ENCODE measurements around the gene SUGCT. TPM values are rescaled to one million over a fixed set of nuclear protein-coding genes. Genes with fewer than 3 reads are reported as not detected.
"Not testable (repeated sequence)": the region's sequence is repeated elsewhere in the genome, so short reads cannot be mapped to it uniquely, and the experiment has no call there.

SUGCT gene
- total RNA-seq, 2 experiments from 2014 or later, result not detected

DNA sequence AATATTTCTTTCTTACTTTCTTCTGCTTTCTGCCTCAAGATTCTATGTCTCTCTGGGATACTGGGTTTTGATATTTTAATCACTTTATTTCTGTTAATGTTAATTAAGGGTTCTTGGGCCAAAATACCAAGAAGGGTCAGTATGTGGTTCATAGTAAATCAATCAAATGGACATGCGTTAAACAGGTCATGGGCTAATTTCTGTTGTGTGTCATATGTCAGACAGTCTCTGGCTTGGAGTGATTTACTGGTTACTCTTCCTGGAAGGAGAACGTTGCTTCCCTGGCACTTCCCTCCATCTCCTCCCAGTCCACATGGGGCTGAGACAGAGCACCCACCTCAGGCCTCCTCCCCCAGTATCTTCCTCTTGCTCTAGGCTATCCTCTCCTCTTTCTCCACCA, 489.1 kb downstream of the SUGCT start:
- Histone ChIP-seq H2AFZ (ENCODE audit: low read length) (no peak overlapping the region), H3K9me3 (ENCODE audit: low read length) (no peaks in the 10 kb centered on the region), H3K4me2 (ENCODE audit: low read length) (no peak overlapping the region), H3K36me3 (ENCODE audit: insufficient read depth, low read length) (no peaks in the 10 kb centered on the region), H3K4me3 (ENCODE audit: low read depth, low read length, poor library complexity, severe bottlenecking) (no peak overlapping the region), H4K20me1 (ENCODE audit: insufficient read depth, low read length) (no peaks in the 10 kb centered on the region), H3K4me1 (ENCODE audit: insufficient read depth, low read length, poor library complexity, severe bottlenecking) (no peaks in the 10 kb centered on the region), H3K79me2 (ENCODE audit: insufficient read depth, low read depth, low read length) (no peaks in the 10 kb centered on the region), H3K27ac (ENCODE audit: low read depth, low read length, poor library complexity, severe bottlenecking) (no peak overlapping the region), H3K9me2 (ENCODE audit: insufficient read depth, low read length) (no peaks in the 10 kb centered on the region)
- DNase-seq (ENCODE audit: low spot score), result no peak
- no TSS peak for BruUV-seq (replicated peaks)
- TF ChIP-seq, protein P1, sequence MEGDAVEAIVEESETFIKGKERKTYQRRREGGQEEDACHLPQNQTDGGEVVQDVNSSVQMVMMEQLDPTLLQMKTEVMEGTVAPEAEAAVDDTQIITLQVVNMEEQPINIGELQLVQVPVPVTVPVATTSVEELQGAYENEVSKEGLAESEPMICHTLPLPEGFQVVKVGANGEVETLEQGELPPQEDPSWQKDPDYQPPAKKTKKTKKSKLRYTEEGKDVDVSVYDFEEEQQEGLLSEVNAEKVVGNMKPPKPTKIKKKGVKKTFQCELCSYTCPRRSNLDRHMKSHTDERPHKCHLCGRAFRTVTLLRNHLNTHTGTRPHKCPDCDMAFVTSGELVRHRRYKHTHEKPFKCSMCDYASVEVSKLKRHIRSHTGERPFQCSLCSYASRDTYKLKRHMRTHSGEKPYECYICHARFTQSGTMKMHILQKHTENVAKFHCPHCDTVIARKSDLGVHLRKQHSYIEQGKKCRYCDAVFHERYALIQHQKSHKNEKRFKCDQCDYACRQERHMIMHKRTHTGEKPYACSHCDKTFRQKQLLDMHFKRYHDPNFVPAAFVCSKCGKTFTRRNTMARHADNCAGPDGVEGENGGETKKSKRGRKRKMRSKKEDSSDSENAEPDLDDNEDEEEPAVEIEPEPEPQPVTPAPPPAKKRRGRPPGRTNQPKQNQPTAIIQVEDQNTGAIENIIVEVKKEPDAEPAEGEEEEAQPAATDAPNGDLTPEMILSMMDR (conservative IDR thresholded peaks at IDR 0.05; ENCODE audit: low read length), result no peak
- TF ChIP-seq EZH2phosphoT487 (IDR thresholded peaks at IDR 0.05; ENCODE audit: borderline replicate concordance, low read depth, low read length), result no peak
- CTCF ChIA-PET (ENCODE audit: unreplicated experiment), result no interaction called here
- intact Hi-C loops (cut with micrococcal nuclease; ENCODE audit: unreplicated experiment), result no loop called here
- POLR2A ChIA-PET, result no interaction called here

DNA sequence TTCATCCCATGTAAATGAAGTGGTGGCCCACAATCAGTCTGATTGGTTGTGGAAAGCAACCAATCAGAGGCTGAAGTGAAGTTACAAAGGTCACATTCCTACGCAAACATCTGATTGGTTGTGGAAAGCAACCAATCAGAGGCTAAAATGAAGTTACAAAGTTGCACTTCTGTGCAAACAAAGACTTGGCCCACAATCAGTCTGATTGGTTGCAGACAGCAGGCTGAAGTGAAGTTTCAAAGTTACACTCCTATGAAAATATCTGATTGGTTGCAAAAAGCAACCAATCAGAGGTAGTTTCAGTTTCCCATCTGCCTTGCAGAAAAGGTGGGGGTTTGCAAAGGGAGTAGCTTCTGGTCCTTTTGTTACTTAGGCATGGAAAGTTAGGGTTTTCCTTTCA, 492.6 kb downstream of the SUGCT start:
- H3K36me3 ChIP-seq (ENCODE audit: insufficient read depth, low read length); DNase-seq (ENCODE audit: low spot score); H3K9me3 ChIP-seq (ENCODE audit: low read length); H3K4me2 ChIP-seq (ENCODE audit: low read length); H4K20me1 ChIP-seq (ENCODE audit: insufficient read depth, low read length); H2AFZ ChIP-seq (ENCODE audit: low read length); H3K27ac ChIP-seq (ENCODE audit: low read depth, low read length, poor library complexity, severe bottlenecking); intact Hi-C loops (cut with micrococcal nuclease; ENCODE audit: unreplicated experiment); CTCF ChIA-PET (ENCODE audit: unreplicated experiment); H3K4me3 ChIP-seq (ENCODE audit: low read depth, low read length, poor library complexity, severe bottlenecking); BruUV-seq (replicated peaks); H3K9me2 ChIP-seq (ENCODE audit: insufficient read depth, low read length); POLR2A ChIA-PET; H3K4me1 ChIP-seq (ENCODE audit: insufficient read depth, low read length, poor library complexity, severe bottlenecking); H3K79me2 ChIP-seq (ENCODE audit: insufficient read depth, low read depth, low read length): not testable (repeated sequence)

DNA sequence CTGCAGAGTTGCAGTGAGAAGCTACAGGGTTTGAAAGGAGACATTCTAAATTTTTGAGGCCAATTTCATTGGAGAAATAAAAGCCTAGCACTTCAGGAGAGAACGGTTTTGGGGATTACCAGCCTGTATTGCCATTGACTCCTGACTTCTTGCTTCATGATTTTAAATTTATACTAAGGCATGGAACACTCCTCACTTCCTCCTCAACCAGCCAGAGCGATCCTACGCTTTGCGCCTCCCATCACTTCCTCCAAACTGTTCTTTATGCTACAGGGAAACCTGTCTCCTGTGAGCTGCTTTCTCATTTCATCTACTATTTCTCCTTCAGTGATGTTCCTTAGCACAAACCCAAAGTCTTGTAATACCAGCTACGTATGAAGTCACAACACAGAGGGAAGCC, 495.1 kb downstream of the SUGCT start:
- H3K79me2 ChIP-seq (ENCODE audit: insufficient read depth, low read depth, low read length), result no peaks in the 10 kb centered on the region
- ChIA-PET POLR2A (interaction anchor here (0.6 to 1.1 kb wide), 2 partner anchors 14 to 37 kb away, joined by 3 to 7 read pairs; no protein-coding TSS in a partner anchor), CTCF (ENCODE audit: unreplicated experiment) (no interaction called here)
- no peaks in the 10 kb centered on the region for H3K9me2 ChIP-seq (ENCODE audit: insufficient read depth, low read length)
- H3K4me2 ChIP-seq (ENCODE audit: low read length), result no peak overlapping the region
- H2AFZ ChIP-seq (ENCODE audit: low read length), result no peak overlapping the region
- no peaks in the 10 kb centered on the region for H3K9me3 ChIP-seq (ENCODE audit: low read length)
- BruUV-seq (replicated peaks), result no TSS peak
- no peak for TF ChIP-seq EZH2phosphoT487 (IDR thresholded peaks at IDR 0.05; ENCODE audit: borderline replicate concordance, low read depth, low read length)
- TF ChIP-seq, protein P1 (conservative IDR thresholded peaks at IDR 0.05; ENCODE audit: low read length), result no peak
- no peaks in the 10 kb centered on the region for H3K36me3 ChIP-seq (ENCODE audit: insufficient read depth, low read length)
- H3K4me3 ChIP-seq (ENCODE audit: low read depth, low read length, poor library complexity, severe bottlenecking), result no peak overlapping the region
- intact Hi-C loops (cut with micrococcal nuclease; ENCODE audit: unreplicated experiment), result no loop called here
- no peaks in the 10 kb centered on the region for H3K4me1 ChIP-seq (ENCODE audit: insufficient read depth, low read length, poor library complexity, severe bottlenecking)
- no peak overlapping the region for H3K27ac ChIP-seq (ENCODE audit: low read depth, low read length, poor library complexity, severe bottlenecking)
- DNase-seq (ENCODE audit: low spot score), result no peak
- no peaks in the 10 kb centered on the region for H4K20me1 ChIP-seq (ENCODE audit: insufficient read depth, low read length)

All from OCI-LY7 (cell line).